Neural crest cell (in vitro differentiated cells): ENCODE measurements around the gene CES5A. TPM values are rescaled to one million over a fixed set of nuclear protein-coding genes. Genes with fewer than 3 reads are reported as not detected.
"Not testable (repeated sequence)": the region's sequence is repeated elsewhere in the genome, so short reads cannot be mapped to it uniquely, and the experiment has no call there.

Source experiments
- DNase-seq: peaks from one replicate; pipeline ENCODE4 v3.0.0; 2021; ENCODE audit warnings: low read depth, mixed read lengths, low spot score
- H3K27ac Mint-ChIP-seq: one replicate; pipeline ENCODE4 v1.8.0; 2021; ENCODE audit warnings: mild to moderate bottlenecking, mixed read lengths; ENCODE audit not compliant: unreplicated experiment
- H3K27me3 Mint-ChIP-seq: 2 replicates; pipeline ENCODE4 v1.8.0; 2021; ENCODE audit warnings: low read depth, mild to moderate bottlenecking, mixed read lengths
- H3K36me3 Mint-ChIP-seq: 2 replicates; pipeline ENCODE4 v1.8.0; 2021; ENCODE audit warnings: low read depth, mild to moderate bottlenecking, mixed read lengths
- H3K4me1 Mint-ChIP-seq: 2 replicates; pipeline ENCODE4 v1.8.0; 2021; ENCODE audit warnings: mixed read lengths
- H3K4me3 Mint-ChIP-seq: one replicate; pipeline ENCODE4 v1.8.0; 2021; ENCODE audit warnings: mild to moderate bottlenecking, mixed read lengths
- H3K9me3 Mint-ChIP-seq: 2 replicates; pipeline ENCODE4 v1.8.0; 2021; ENCODE audit warnings: mixed read lengths
- total RNA-seq: library from RNA; stranded (reverse); gene quantifications from 2 replicates; pipeline ENCODE4 v1.2.1, GENCODE V29; 2021
- TF ChIP-seq, protein P1 (sequence below): fragments of 200-600 bp; sonication (generic); conservative IDR thresholded peaks from 2 replicates; pipeline ENCODE4 v1.5.0; 2021; ENCODE audit warnings: antibody characterized with exemption, mild to moderate bottlenecking

CES5A gene
- total RNA-seq, 1 donor from 2014 or later: not detected

DNA sequence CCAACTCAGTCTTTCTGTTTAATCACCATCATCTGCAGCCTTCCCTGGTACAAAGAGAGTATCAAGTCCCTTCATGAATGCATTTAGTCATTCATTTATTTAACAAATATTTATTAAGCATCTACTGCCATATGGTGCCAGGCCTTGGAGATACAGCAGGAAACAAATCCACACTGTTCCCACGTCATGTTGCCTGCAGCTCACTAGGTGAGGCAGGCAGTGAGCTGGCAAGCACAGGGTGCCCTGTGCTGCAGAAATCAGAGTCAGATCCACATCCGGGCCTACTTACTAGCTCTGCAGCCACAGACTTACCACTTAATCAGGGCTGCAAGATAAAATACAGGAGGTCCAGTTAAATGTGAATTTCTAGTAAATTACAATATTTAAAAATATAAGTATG is 38.5 kb upstream of the CES5A start:
- no peaks in the 10 kb centered on the region for H3K36me3 Mint-ChIP-seq
- peaks cover 7% of the 10 kb centered on the region for H3K4me1 Mint-ChIP-seq
- no peaks in the 10 kb centered on the region for H3K9me3 Mint-ChIP-seq
- H3K4me3 Mint-ChIP-seq: no peak overlapping the region
- no peak for DNase-seq
- H3K27me3 Mint-ChIP-seq: peaks cover 12% of the 10 kb centered on the region
- no peak overlapping the region for H3K27ac Mint-ChIP-seq
- TF ChIP-seq, protein P1, sequence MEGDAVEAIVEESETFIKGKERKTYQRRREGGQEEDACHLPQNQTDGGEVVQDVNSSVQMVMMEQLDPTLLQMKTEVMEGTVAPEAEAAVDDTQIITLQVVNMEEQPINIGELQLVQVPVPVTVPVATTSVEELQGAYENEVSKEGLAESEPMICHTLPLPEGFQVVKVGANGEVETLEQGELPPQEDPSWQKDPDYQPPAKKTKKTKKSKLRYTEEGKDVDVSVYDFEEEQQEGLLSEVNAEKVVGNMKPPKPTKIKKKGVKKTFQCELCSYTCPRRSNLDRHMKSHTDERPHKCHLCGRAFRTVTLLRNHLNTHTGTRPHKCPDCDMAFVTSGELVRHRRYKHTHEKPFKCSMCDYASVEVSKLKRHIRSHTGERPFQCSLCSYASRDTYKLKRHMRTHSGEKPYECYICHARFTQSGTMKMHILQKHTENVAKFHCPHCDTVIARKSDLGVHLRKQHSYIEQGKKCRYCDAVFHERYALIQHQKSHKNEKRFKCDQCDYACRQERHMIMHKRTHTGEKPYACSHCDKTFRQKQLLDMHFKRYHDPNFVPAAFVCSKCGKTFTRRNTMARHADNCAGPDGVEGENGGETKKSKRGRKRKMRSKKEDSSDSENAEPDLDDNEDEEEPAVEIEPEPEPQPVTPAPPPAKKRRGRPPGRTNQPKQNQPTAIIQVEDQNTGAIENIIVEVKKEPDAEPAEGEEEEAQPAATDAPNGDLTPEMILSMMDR: no peak

DNA sequence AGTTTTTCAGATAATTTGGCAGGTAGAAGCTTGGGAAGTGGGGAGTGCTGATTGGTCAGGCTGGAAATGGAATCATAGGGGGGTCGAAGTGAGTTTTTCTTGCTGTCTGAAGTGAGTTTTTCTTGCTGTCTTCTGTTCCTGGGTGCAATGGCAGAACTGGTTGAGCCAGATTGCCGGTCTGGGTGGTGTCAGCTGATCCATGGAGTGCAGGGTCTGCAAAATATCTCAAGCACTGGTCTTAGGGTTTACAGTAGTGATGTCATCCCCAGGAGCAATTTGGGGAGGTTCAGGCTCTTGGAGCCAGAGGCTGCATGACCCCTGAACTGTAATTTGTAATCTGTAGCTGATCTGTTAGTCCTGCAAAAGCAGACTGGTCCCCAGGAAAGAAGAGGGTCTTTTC is 37.9 kb upstream of the CES5A start:
- not testable (repeated sequence) for H3K27ac Mint-ChIP-seq, H3K9me3 Mint-ChIP-seq, H3K4me1 Mint-ChIP-seq, DNase-seq, H3K36me3 Mint-ChIP-seq, H3K4me3 Mint-ChIP-seq
- H3K27me3 Mint-ChIP-seq: peaks cover 12% of the 10 kb centered on the region

DNA sequence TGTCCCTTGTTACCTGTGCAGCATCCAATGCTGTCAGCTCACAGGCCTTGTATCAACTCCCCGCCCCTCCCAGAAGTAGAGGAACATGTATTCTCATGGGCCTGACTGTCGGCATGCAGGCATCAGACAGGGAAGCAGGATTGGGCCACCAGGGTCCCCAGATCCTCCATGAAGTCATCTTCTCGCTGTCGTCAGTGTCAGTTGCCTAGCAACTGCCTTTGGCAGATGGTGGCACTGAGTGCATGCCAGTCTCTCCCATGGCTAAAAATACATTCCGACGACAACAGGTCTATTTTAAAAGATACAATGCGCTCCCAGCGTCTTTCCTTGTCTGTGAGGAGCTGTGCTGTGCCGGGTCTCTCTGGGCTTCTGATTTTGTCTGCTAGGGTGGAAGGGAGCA is 36.8 kb upstream of the CES5A start:
- TF ChIP-seq, protein P1: no peak
- Mint-ChIP-seq H3K27ac (peak overlapping the region; percentile 64), H3K4me1 (peaks cover 7% of the 10 kb centered on the region), H3K4me3 (no peak overlapping the region), H3K9me3 (no peaks in the 10 kb centered on the region), H3K27me3 (peaks cover 12% of the 10 kb centered on the region), H3K36me3 (no peaks in the 10 kb centered on the region)
- DNase-seq: no peak

DNA sequence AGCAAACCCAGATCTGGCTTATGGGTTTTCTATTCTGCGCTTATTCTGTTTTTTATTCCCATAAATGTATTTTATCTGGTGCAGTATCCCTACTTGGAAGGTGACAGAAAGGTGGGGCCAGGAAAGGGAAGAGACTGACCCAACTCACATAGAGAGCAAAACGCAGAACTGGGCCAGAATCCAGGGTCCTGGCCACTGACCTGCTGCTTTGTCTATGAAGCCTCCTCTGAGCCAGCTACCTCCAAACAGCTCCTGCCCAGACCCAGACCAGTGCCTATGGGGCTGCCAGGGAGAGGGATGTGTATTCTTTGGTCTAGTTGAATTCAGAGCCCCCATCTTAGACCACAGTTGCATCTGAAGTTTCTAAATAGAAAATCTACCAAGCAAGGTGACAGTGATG is 36.4 kb upstream of the CES5A start:
- TF ChIP-seq, protein P1: no peak
- Mint-ChIP-seq H3K27me3 (peaks cover 14% of the 10 kb centered on the region), H3K4me3 (no peak overlapping the region), H3K4me1 (peaks cover 7% of the 10 kb centered on the region), H3K27ac (peak overlapping the region; percentile 15), H3K36me3 (no peaks in the 10 kb centered on the region), H3K9me3 (no peaks in the 10 kb centered on the region)
- no peak for DNase-seq

DNA sequence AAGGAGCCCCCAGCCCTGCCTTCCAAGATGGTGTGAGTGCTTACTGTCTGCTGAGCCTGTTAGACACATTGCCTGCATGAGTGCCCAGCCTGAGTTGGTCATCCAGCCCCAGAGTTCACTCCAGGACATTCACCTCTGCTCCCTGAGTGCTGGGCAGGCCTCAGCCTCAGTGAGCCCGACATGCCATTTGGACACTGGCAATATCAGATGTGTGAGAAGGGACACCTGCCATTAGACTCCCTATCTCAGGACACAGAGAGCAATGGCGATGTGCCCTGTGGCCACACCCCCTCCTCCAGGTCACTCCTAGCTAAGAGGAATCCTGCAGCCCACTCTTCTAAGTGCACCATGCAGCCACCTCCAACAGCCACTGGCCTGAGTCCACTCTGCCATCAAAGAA is 34.7 kb upstream of the CES5A start:
- peaks cover 14% of the 10 kb centered on the region for H3K27me3 Mint-ChIP-seq
- H3K4me1 Mint-ChIP-seq: peaks cover 3% of the 10 kb centered on the region
- H3K4me3 Mint-ChIP-seq: no peak overlapping the region
- no peaks in the 10 kb centered on the region for H3K9me3 Mint-ChIP-seq
- no peak overlapping the region for H3K27ac Mint-ChIP-seq
- TF ChIP-seq, protein P1: no peak
- H3K36me3 Mint-ChIP-seq: no peaks in the 10 kb centered on the region
- DNase-seq: no peak

DNA sequence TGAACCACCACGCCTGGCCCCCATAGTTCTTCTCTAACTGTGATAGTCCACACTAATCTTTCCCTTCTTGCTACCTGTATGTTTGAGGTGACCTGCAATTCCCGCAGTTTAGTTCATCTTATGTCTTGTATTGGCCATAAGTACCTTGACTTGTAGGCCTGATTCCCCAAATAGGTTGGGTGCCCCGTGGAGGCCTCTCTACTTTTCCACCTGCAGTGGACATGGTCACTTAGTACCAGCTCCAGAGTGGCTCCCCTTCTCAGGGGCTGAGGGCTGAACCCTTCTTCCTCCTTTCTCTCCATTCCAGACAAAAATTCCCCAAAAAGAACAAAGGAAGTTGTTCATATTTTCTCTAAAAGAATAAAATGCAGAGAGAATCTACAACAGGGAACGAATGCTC is 33.5 kb upstream of the CES5A start:
- H3K36me3 Mint-ChIP-seq: no peaks in the 10 kb centered on the region
- H3K4me1 Mint-ChIP-seq: no peaks in the 10 kb centered on the region
- TF ChIP-seq, protein P1: no peak
- DNase-seq: no peak
- H3K27ac Mint-ChIP-seq: no peak overlapping the region
- H3K27me3 Mint-ChIP-seq: peaks cover 16% of the 10 kb centered on the region
- no peaks in the 10 kb centered on the region for H3K9me3 Mint-ChIP-seq
- H3K4me3 Mint-ChIP-seq: no peak overlapping the region
